HG02840 (cell line): ENCODE results near the gene UNC45A.

Source experiments
- ATAC-seq: cut with Tn5 transposase; IDR thresholded peaks from one replicate; pipeline ENCODE4 v1.9.1; 2021; ENCODE audit warnings: mild to moderate bottlenecking, moderate library complexity, moderate number of reproducible peaks; ENCODE audit not compliant: unreplicated experiment, low FRiP score

The UNC45A gene

GRCh38 chr15:90934949-90935751 is at the start of gene UNC45A:
TSS of gene UNC45A (plus strand) at chr15:90935285. CDS start at chr15:90935325, 40 bp downstream.
- peak; percentile 51 for ATAC-seq

GRCh38 chr15:90885432-90886290 is 49.4 kb upstream of the UNC45A start:
- no peak for ATAC-seq

- no peak for ATAC-seq
Observed at GRCh38 chr15:90886291-90886614, 48.8 kb upstream of the UNC45A start.

- ATAC-seq: no peak
Observed at GRCh38 chr15:90887037-90887481, 48.0 kb upstream of the UNC45A start.

GRCh38 chr15:90889313-90889730 is 45.8 kb upstream of the UNC45A start:
- no peak for ATAC-seq

GRCh38 chr15:90889736-90890456 is 45.2 kb upstream of the UNC45A start:
- ATAC-seq: no peak

GRCh38 chr15:90890839-90891238 is 44.2 kb upstream of the UNC45A start:
- no peak for ATAC-seq

GRCh38 chr15:90891346-90891949 is 43.6 kb upstream of the UNC45A start:
- no peak for ATAC-seq

- no peak for ATAC-seq
Observed at GRCh38 chr15:90892023-90892422, 43.1 kb upstream of the UNC45A start.

- ATAC-seq: no peak
Observed at GRCh38 chr15:90892498-90893174, 42.4 kb upstream of the UNC45A start.

- no peak for ATAC-seq
Observed at GRCh38 chr15:90893175-90894090, 41.7 kb upstream of the UNC45A start.

- no peak for ATAC-seq
Observed at GRCh38 chr15:90895571-90896117, 39.4 kb upstream of the UNC45A start.

- peak; percentile 57 for ATAC-seq
Observed at GRCh38 chr15:90897131-90897655, 37.9 kb upstream of the UNC45A start.

- ATAC-seq: no peak
Observed at GRCh38 chr15:90901175-90902039, 33.7 kb upstream of the UNC45A start.

- peak; percentile 73 for ATAC-seq
Observed at GRCh38 chr15:90902040-90902839, 32.8 kb upstream of the UNC45A start.

GRCh38 chr15:90902840-90903732 is 32.0 kb upstream of the UNC45A start, which contains the start of gene MAN2A2:
TSS of gene MAN2A2 (plus strand) at chr15:90903302. CDS start at chr15:90904208, 906 bp downstream.
- peak; percentile 36 for ATAC-seq
